GM11168 (cell line): ENCODE results near the gene THPO.

Experiments
- in situ Hi-C: fragments of 300-500 bp; cut with MboI; formaldehyde crosslinking; loops from one replicate; pipeline ENCODE4 v1.12.0; 2022; ENCODE audit warnings: low sequenced_read_pairs; ENCODE audit not compliant: unreplicated experiment

The THPO gene

GRCh38 chr3:184336547-184337398 is 41.2 kb downstream of the THPO start:
- in situ Hi-C loops = no loop called here

- in situ Hi-C loops = no loop called here
These were observed 42.1 kb downstream of the THPO start for GRCh38 chr3:184335661-184336546.

- in situ Hi-C loops = no loop called here
These were observed 42.7 kb downstream of the THPO start for GRCh38 chr3:184335291-184335660.

DNA sequence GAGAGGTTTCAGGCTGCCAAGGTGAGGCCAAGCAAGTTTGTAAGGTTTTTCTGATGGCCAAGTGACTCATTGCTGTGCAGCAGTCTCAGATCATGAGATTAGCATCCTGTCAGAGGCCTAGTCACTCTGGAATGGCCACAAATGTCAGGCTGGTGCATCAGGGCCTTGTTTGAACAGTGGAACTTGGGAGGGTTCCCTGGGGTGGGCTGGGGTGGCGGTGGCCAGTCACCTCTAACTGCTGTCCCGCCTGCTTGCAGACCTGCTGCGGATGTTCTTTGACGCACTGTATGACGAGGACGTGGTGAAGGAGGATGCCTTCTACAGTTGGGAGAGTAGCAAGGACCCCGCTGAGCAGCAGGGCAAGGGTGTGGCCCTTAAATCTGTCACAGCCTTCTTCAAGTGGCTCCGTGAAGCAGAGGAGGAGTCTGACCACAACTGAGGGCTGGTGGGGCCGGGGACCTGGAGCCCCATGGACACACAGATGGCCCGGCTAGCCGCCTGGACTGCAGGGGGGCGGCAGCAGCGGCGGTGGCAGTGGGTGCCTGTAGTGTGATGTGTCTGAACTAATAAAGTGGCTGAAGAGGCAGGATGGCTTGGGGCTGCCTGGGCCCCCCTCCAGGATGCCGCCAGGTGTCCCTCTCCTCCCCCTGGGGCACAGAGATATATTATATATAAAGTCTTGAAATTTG is 43.4 kb downstream of the THPO start:
- in situ Hi-C loops = no loop called here

DNA sequence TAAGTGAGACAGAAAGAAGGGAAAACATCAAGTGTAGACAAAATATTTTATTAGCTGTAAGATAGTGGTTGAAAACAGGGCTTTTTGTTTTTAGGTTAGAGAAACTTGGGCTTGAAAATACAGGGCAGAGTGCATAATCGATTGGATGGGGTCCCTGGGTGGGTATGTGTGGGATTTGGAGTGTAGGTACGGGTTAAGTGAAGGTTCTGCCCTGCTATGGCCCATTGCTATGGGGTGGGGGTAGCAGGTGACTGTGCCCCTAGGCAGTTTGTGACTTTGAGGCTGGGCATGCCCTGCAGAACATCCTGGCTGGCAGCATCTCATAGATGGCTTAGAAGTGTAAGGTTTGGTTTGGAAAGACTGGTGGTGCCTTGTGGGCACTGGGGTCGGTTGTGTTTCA is 44.3 kb downstream of the THPO start:
- in situ Hi-C loops = no loop called here

DNA sequence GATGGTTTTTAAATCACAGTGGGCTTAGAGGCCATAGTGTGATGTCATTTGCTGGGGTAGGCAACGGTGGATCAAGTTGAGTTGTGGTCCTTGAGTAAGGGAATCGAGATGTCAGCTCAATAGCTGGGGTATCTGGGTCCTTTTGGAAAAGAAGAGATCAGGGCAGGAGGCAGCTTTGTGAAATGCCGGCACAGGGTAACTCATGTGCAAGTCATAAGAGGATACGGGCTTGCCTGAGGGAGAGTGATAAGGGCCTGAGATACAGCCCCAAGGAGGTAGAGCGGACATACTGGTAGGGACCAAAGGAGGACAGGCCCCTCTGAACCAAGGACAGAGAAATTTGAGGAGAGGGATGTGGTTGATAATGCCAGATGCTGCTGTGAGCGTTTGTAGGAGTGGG is 44.8 kb downstream of the THPO start:
- in situ Hi-C loops = no loop called here

DNA sequence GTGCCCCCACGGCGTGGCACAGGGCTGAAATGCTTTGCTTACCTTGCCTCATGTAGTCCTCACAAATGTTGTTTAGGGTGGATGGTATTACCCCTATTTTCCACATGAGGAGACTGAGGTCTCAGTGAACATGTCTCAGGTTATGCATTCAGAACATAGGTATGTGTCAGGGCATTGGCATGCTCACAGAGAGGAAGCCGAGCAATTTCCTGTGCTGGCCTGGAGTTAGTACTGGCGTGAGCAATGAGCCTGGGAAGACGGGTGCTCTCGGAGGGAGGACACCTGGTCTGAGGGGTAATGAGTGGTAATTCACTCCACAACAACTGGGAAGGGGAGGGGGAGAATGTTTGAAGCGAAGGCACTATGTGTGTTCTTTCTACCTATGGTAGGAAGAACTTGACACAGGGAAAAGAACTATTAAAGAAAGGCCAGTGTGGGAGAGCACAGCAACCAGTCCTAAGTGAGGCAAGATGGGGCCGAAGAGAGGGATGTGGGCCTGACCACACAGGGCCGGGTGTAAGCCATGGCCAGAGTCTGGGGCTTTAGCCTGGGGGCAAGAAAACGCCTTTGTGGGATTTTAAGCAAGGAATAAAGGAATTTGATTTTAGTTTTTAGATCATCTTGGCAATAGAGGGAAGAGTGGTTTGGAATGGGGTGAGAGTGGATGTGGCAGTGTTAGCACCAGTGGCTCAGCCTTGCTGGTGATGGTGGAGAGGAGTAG is 45.5 kb downstream of the THPO start:
- in situ Hi-C loops = no loop called here

GRCh38 chr3:184328516-184328915 is 49.5 kb downstream of the THPO start:
- in situ Hi-C loops = no loop called here

- in situ Hi-C loops = no loop called here
These were observed 50.8 kb downstream of the THPO start for GRCh38 chr3:184327171-184327570.

GRCh38 chr3:184325715-184326369 is 52.2 kb downstream of the THPO start:
- in situ Hi-C loops = no loop called here

DNA sequence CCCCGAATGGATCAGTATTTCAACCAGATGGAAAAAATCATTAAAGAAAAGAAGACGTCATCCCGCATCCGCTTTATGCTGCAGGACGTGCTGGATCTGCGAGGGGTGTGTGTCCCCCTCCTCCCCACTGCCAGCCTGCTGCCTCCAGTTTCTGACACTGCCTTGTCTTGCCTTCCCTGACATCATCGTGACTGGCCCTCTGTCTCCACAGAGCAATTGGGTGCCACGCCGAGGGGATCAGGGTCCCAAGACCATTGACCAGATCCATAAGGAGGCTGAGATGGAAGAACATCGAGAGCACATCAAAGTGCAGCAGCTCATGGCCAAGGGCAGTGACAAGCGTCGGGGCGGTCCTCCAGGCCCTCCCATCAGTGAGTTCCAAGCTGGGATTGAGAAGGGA is 52.7 kb downstream of the THPO start:
- in situ Hi-C loops = no loop called here

DNA sequence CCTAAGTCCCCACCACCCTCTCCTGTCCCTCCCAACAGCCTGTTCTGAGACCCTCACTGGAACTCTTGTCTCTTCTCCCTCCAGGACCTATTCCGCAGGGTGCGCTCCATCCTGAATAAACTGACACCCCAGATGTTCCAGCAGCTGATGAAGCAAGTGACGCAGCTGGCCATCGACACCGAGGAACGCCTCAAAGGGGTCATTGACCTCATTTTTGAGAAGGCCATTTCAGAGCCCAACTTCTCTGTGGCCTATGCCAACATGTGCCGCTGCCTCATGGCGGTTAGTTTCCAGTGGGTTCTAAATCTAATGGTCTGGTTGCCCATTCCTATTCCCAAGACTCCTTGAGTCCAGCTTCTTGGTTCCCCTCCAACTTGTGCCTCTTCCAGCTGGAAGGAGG is 54.3 kb downstream of the THPO start:
- in situ Hi-C loops = no loop called here

GRCh38 chr3:184322731-184323487 is 55.1 kb downstream of the THPO start:
- in situ Hi-C loops = no loop called here
